ENCODE data around the gene LLPH.

- TF ChIP-seq TOX (CRISPR knock-in tag; IDR thresholded peaks at IDR 0.05; ENCODE audit: borderline replicate concordance), result no peak
- TF ChIP-seq ZNF565 (CRISPR knock-in tag; conservative IDR thresholded peaks at IDR 0.05; ENCODE audit: low read depth), result no peak
- no peak for TF ChIP-seq CSRNP3 (CRISPR knock-in tag; IDR thresholded peaks at IDR 0.05)
- TF ChIP-seq OSR1 (CRISPR knock-in tag; IDR thresholded peaks at IDR 0.05), result no peak
- no peak for TF ChIP-seq ZNF8 (CRISPR knock-in tag; IDR thresholded peaks at IDR 0.05)
- no peak for TF ChIP-seq PATZ1 (CRISPR knock-in tag; IDR thresholded peaks at IDR 0.05; ENCODE audit: borderline replicate concordance)
- TF ChIP-seq RARB (CRISPR knock-in tag; IDR thresholded peaks at IDR 0.05), result no peak
- no peak for TF ChIP-seq GLIS3 (CRISPR knock-in tag; IDR thresholded peaks at IDR 0.05)
- no peak for TF ChIP-seq PPARA (CRISPR knock-in tag; IDR thresholded peaks at IDR 0.05; ENCODE audit: borderline replicate concordance)
- TF ChIP-seq ARNTL (CRISPR knock-in tag; IDR thresholded peaks at IDR 0.05; ENCODE audit: borderline replicate concordance, low read depth), result no peak
These were observed 56.0 kb downstream of the LLPH start for GRCh38 chr12:66074561-66074960.

Data from SK-N-SH treated with all-trans-retinoic acid at 6 μM for 48 hours (cell line).